Panc1 (cell line): ENCODE results near the gene INAFM2. TPM values are rescaled to one million over a fixed set of nuclear protein-coding genes. Genes with fewer than 3 reads are reported as not detected.

Source experiments
- ATAC-seq: fragments of 200-7000 bp; cut with Tn5 transposase; 2 replicates; pipeline ENCODE4 v1.9.1; 2020; ENCODE audit warnings: mild to moderate bottlenecking, moderate library complexity
- BruUV-seq: library from RNA; stranded (reverse); fragments of 400-500 nt; replicated peaks from 2 replicates; lab custom pipeline; 2021; lab: Mats Ljungman, UMichigan
- CTCF ChIA-PET: fragments of 300-600 bp; sonication (Branson Sonifier 250); formaldehyde crosslinking; loops from one replicate; lab custom pipeline; 2022; ENCODE audit warnings: antibody characterized with exemption; lab: Charles Lee
- POLR2A ChIA-PET: fragments of 300-600 bp; sonication (Branson Sonifier 250); formaldehyde crosslinking; loops from one replicate; lab custom pipeline; 2022; ENCODE audit warnings: antibody characterized with exemption; lab: Charles Lee
- DNase-seq: peaks from one replicate; pipeline ENCODE4 v3.0.0-alpha.2; 2010; ENCODE audit warnings: low read depth, low spot score
- H3K27ac ChIP-seq: 2 replicates; pipeline ENCODE4 v1.5.1; 2011; ENCODE audit warnings: mild to moderate bottlenecking, low read length, inconsistent platforms
- H3K27me3 ChIP-seq: fragments of 200-500 bp; sonication (Bioruptor generic); 2 replicates; pipeline ENCODE4 v1.6.0; 2014; ENCODE audit warnings: low read length, inconsistent platforms; ENCODE audit not compliant: control insufficient read depth, insufficient read depth
- H3K36me3 ChIP-seq: fragments of 200-500 bp; sonication (Bioruptor generic); 2 replicates; pipeline ENCODE4 v1.5.1; 2014; ENCODE audit warnings: inconsistent platforms, mild to moderate bottlenecking, low read length, moderate library complexity; ENCODE audit not compliant: control insufficient read depth, insufficient read depth
- H3K4me1 ChIP-seq: 2 replicates; pipeline ENCODE4 v1.5.1; 2011; ENCODE audit warnings: inconsistent platforms, mild to moderate bottlenecking, low read length, moderate library complexity; ENCODE audit not compliant: control insufficient read depth, insufficient read depth
- H3K4me3 ChIP-seq, 2 experiments: 2 replicates each; pipeline ENCODE4 v1.5.1; 2011 to 2012; ENCODE audit warnings: low read depth in 2 of 2, low read length in 2 of 2, mild to moderate bottlenecking in 2 of 2, inconsistent platforms in 1 of 2, moderate library complexity in 1 of 2
- H3K9me3 ChIP-seq: fragments of 200-500 bp; sonication (Bioruptor generic); 2 replicates; pipeline ENCODE4 v1.5.1; 2014; ENCODE audit warnings: low read depth, mild to moderate bottlenecking, inconsistent platforms, low read length, moderate library complexity; ENCODE audit not compliant: control insufficient read depth, insufficient read depth
- CTCF ChIP-seq: fragments of 450-650 bp; IDR thresholded peaks from 2 replicates; pipeline ENCODE4 v1.5.1; 2017; ENCODE audit warnings: mild to moderate bottlenecking
- POLR2AphosphoS5 ChIP-seq: IDR thresholded peaks from 2 replicates; pipeline ENCODE4 v1.6.1; 2012; ENCODE audit warnings: mild to moderate bottlenecking, low read depth, low read length, moderate library complexity
- REST ChIP-seq, 2 experiments: IDR thresholded peaks; 2 replicates each; pipeline ENCODE4 v1.6.1; 2011 to 2012; ENCODE audit warnings: low read depth in 2 of 2, control low read depth in 1 of 2, low read length in 1 of 2, mild to moderate bottlenecking in 1 of 2, moderate library complexity in 1 of 2; ENCODE audit not compliant: insufficient read depth in 1 of 2
- SIN3A ChIP-seq: IDR thresholded peaks from 2 replicates; pipeline ENCODE4 v1.6.1; 2012; ENCODE audit warnings: low read depth, mild to moderate bottlenecking, low read length, moderate library complexity, borderline replicate concordance; ENCODE audit not compliant: insufficient read depth
- TCF7L2 ChIP-seq: IDR thresholded peaks from 2 replicates; pipeline ENCODE4 v1.6.1; 2011; ENCODE audit warnings: mild to moderate bottlenecking, low read depth, low read length, inconsistent platforms
- in situ Hi-C: cut with HindIII; loops from 2 replicates; pipeline ENCODE4 v1.10.0; 2016; ENCODE audit warnings: low sequenced_read_pairs, low pct_unique_long_range_greater_than_20kb
- intact Hi-C: fragments of 100-400 bp; cut with micrococcal nuclease; formaldehyde crosslinking; loops from one replicate; pipeline ENCODE4 v1.10.0; 2022; ENCODE audit not compliant: unreplicated experiment
- total RNA-seq: library from RNA; stranded (reverse); gene quantifications from one replicate; pipeline ENCODE4 v1.2.1, GENCODE V29; 2021; ENCODE audit not compliant: unreplicated experiment

The INAFM2 gene
- total RNA-seq, 1 experiment from 2014 or later, result 10.4 TPM

GRCh38 chr15:40360015-40360414 is 36.5 kb downstream of the INAFM2 start:
- no peak overlapping the region for H3K27ac ChIP-seq
- POLR2A ChIA-PET, result interaction anchor here (0.7 kb wide), 1 partner anchor 20 kb away, joined by 3 read pairs; no protein-coding TSS in a partner anchor
- no peaks in the 10 kb centered on the region for H3K27me3 ChIP-seq
- CTCF ChIA-PET, result no interaction called here
- TF ChIP-seq POLR2AphosphoS5 (no peak), TCF7L2 (no peak), CTCF (no peak), SIN3A (no peak), REST (IDR thresholded peaks at IDR 0.05; ENCODE audit: insufficient read depth in 1 of 2, low read depth in 2 of 2, low read length in 1 of 2) (no peak)
- intact Hi-C loops (no loop called here), in situ Hi-C loops (no loop called here)
- H3K36me3 ChIP-seq, result no peaks in the 10 kb centered on the region
- H3K4me1 ChIP-seq, result no peaks in the 10 kb centered on the region
- H3K4me3 ChIP-seq, result no peak overlapping the region
- no peak for DNase-seq
- H3K9me3 ChIP-seq, result no peaks in the 10 kb centered on the region
- BruUV-seq, result no TSS peak
- no peak for ATAC-seq

DNA sequence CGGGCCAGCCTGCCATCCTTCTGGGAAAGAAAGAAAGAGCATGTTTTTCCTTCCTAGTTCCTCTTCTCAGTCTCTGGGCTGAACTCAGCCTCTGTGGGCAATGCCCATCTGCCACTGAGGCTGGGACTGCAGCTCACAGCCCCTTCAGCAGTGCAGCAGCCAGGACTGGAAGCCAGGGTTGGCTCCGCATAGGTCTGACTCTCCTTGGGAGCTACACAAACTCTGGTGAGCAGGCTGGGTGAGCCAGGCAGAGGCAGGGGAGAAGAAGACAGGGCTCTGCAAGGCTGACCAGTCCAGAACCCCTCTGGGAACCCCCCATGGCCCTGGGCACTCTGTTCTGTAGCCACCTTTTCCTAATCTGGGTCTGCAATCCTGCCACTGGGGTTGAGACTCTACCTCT is 38.1 kb downstream of the INAFM2 start:
- ChIA-PET CTCF (no interaction called here), POLR2A (interaction anchor here (0.6 kb wide), 1 partner anchor 61 kb away, joined by 5 read pairs; no protein-coding TSS in a partner anchor)
- DNase-seq (no peak), ATAC-seq (no peak)
- Histone ChIP-seq H3K27me3 (no peaks in the 10 kb centered on the region), H3K4me3 (no peak overlapping the region), H3K9me3 (no peaks in the 10 kb centered on the region), H3K36me3 (no peaks in the 10 kb centered on the region), H3K27ac (no peak overlapping the region), H3K4me1 (no peaks in the 10 kb centered on the region)
- no TSS peak for BruUV-seq
- in situ Hi-C loops, result no loop called here
- TF ChIP-seq TCF7L2 (no peak), SIN3A (no peak), POLR2AphosphoS5 (no peak), REST (IDR thresholded peaks at IDR 0.05; ENCODE audit: insufficient read depth in 1 of 2, low read depth in 2 of 2, low read length in 1 of 2) (no peak)
- intact Hi-C loops, result no loop called here
